Cardiac septum (tissue), 1 donor: Measurements from ENCODE around the gene LPCAT1. TPM values are rescaled to one million over a fixed set of nuclear protein-coding genes. Genes with fewer than 3 reads are reported as not detected.
"Not testable (repeated sequence)": the region's sequence is repeated elsewhere in the genome, so short reads cannot be mapped to it uniquely, and the experiment has no call there.

Experiments used
- DNase-seq: peaks from one replicate; pipeline ENCODE4 v3.0.0-alpha.2; 2020; ENCODE audit warnings: low spot score
- intact Hi-C: fragments of 100-400 bp; cut with DNase I; formaldehyde crosslinking; loops from one replicate; pipeline ENCODE4 v1.14.0; 2022
- total RNA-seq: library from RNA; stranded (reverse); fragmentation: NEBNext Ultra II Directional; extraction: Animal tissue kit (Norgen Biotek cat#: 25700); gene quantifications from one replicate; pipeline ENCODE4 v1.2.1, GENCODE V29; 2021
- donor health status: DM: no; HTN: no; CAD: no.

LPCAT1 gene
- total RNA-seq, 1 donor from 2014 or later = 14.7 TPM

DNA sequence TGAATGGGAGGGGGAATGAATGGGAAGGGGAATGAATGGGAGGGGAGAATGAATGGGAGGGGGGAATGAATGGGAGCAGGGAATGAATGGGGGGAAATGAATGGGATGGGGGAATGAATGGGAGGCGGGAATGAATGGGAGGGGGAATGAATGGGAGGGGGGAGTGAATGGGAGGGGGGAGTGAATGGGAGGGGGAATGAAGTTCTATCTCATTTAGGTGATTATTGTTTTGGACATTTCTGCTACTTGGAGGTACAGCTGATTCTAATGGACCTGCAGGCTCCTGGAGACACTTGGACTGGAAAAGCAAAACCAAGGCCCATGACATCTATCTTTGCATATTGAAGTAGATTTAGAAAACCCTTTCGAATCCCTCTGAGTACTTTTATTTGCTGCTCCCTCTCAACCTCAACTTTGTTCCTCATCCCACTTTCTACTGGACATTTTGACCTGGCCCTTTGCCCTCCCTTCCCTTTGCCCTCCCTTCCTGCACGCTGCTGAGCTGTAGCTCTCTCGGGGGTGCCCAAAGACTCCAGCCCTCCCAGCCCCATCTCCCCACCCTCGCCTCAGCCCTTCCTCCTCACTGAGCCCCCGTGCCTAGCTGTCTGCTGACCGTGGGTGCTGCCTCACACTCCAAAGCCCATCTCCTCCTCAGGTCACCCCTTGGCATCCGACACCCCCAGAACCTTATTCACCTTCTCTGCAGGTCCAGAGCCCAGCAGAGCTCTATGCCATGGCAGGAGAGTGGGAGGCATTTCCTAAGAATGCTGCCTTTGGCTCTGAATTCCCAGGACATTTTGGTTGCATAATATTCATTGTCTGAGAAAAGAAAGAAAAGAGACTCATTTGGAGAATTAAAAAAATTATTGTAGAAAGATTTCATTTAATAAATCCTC is 19.9 kb upstream of the LPCAT1 start:
- intact Hi-C loops = no loop called here
- DNase-seq = peak; percentile 62

DNA sequence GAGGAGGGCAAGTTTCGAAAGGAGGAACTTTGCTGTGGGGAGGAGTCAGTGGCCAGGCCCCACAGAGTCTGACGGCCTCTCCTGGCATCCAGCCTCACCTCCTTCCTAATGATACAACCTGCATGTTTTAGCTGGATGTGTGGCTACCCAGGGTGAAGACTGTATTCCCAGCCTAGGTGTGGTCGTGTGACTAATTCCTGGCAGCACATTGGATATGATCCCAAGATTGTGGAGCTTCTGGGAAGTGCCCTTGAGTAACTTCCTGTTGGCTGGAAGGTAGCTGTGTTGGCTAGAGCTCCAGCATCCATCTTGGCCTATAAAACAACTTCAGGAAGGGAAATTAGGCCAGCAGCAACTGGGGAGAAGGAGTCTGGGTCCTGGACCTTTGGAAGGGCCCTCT is 19.0 kb upstream of the LPCAT1 start:
- peak; percentile 77 for DNase-seq
- intact Hi-C loops = no loop called here

GRCh38 chr5:1541702-1542400 is 18.1 kb upstream of the LPCAT1 start:
- DNase-seq = peak; percentile 36
- intact Hi-C loops = no loop called here

GRCh38 chr5:1540831-1541701 is 17.3 kb upstream of the LPCAT1 start:
- DNase-seq = peak; percentile 49
- intact Hi-C loops = no loop called here

DNA sequence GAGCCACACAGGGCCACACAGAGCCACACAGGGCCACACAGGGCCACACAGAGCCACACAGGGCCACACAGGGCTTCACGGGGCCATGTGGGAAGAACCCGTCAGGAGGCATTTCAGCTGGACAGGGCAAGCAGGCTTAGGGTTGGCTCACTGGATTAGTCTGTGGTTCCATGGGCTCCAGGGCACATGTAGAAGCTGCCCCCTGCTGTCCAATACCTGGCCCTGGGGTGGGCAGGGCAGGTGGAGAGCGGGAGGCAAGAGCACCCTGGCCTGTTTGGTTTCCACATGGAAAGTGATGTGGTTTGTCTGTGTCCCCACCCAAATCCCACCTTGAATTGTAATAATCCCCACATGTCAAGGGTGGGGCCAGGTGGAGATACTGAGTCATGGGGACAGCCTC is 16.4 kb upstream of the LPCAT1 start:
- intact Hi-C loops = no loop called here
- peak; percentile 38 for DNase-seq

- peak; percentile 64 for DNase-seq
- intact Hi-C loops = not testable (repeated sequence)
Observed at GRCh38 chr5:1539393-1540161, 15.8 kb upstream of the LPCAT1 start.

- intact Hi-C loops = no loop called here
- peak; percentile 41 for DNase-seq
Observed at GRCh38 chr5:1538741-1539392, 15.1 kb upstream of the LPCAT1 start.

DNA sequence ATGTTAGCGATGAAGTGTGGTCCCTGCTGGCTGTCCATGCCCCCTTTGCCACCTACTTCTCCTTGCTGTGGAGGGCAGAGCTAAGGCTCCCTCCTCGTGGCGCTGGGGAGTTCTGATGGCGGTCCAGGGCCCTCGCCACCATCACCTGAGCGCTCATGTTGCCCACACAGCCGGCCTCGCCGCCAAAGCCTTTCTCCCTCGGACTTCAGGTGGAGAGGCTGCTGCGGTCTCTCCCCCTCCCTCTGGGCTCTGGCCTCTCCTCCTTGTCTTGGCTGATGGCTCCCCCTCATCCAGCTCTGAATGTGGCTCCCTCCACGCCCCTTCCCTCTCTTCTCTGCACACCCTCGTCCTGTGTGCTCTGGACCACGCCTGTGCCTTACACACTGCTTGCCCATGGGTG is 14.5 kb upstream of the LPCAT1 start:
- intact Hi-C loops = no loop called here
- DNase-seq = peak; percentile 73

GRCh38 chr5:1537603-1538154 is 13.9 kb upstream of the LPCAT1 start:
- intact Hi-C loops = no loop called here
- peak; percentile 36 for DNase-seq

DNA sequence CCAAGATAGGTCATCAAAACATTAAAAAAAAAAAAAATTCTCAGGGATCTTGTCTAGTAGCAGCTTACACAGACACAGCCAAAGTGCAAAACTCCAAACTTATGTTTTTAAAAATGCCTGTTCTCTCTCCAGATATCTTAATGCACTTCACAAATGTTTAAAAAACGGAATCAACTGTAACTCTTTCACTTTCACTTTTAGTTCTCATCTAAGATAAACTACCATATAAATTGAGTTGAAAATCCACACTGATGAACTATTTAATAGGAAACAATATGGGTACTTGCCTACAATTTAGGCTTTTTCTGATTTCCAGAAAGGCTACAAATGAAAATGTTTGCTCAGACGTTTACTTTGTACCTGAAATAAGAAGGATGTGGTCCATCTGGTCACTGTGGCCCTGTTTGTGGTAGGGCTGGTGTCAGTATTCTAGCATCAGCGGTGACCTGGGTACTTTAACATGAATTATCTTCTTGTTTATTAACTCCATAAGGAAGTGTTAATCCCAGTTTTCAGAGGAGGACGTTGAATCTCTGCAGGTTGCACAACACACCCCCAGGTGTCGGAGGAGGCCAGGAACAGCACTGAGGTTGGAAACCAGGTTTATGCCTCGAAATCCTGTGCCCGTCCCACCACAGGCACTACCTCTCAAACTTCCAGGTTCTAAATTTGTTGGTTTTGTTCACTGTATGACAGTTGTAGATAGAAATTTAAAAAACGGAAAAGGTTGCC is 13.3 kb upstream of the LPCAT1 start:
- DNase-seq = no peak
- intact Hi-C loops = no loop called here

DNA sequence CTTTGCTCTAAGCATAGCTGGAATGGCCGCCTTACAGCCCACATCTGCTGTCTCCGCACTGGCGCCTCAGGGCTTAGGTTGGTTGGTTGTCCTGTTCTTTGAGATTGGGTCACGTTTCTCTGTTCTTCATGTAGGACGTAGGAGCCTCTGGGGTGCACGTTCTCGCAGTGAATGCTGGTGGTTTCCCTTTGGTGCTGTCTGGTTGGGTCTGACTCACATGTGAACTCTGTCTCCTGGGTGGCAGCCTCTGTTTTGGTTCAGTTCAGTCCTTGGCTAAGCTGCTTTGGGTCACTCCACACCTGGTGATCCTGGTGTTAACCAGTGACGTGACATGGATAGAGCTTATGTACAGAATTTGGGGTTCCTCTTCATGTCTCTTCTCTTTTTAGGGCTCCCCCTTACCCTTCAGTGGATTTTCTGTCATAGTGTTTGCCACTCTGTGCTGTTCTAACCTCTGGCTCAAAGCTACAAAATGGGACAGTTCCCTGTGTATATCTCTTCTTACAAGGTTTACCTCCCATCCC is 12.6 kb upstream of the LPCAT1 start:
- DNase-seq = peak; percentile 72
- intact Hi-C loops = no loop called here

DNA sequence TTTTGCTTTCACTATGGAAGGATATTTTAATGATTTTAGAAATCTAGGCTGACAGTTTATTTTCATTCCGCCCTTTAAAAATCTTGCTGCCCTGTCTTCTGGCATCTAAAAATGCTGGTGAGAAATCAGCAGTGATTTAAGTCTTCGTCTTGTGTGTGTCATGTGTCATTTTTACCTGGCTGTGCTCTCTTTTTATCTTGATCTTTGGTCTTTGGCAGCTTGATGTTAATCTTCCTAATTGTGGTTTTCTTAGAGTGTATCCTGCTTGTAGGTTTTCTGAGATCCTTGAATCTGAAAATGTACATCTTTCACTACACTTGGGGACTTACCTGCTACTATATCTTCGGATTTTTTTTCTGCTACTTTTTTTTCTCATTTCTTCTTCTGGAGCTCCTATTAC is 11.9 kb upstream of the LPCAT1 start:
- DNase-seq = no peak
- intact Hi-C loops = no loop called here

GRCh38 chr5:1532384-1532783 is 8.6 kb upstream of the LPCAT1 start:
- intact Hi-C loops = no loop called here
- no peak for DNase-seq

- intact Hi-C loops = no loop called here
- DNase-seq = no peak
Observed at GRCh38 chr5:1529498-1529897, 5.7 kb upstream of the LPCAT1 start.

- DNase-seq = peak; percentile 31
- intact Hi-C loops = no loop called here
Observed at GRCh38 chr5:1527533-1528205, 3.9 kb upstream of the LPCAT1 start.

- peak; percentile 63 for DNase-seq
- intact Hi-C loops = no loop called here
Observed at GRCh38 chr5:1526681-1527131, 2.9 kb upstream of the LPCAT1 start.

DNA sequence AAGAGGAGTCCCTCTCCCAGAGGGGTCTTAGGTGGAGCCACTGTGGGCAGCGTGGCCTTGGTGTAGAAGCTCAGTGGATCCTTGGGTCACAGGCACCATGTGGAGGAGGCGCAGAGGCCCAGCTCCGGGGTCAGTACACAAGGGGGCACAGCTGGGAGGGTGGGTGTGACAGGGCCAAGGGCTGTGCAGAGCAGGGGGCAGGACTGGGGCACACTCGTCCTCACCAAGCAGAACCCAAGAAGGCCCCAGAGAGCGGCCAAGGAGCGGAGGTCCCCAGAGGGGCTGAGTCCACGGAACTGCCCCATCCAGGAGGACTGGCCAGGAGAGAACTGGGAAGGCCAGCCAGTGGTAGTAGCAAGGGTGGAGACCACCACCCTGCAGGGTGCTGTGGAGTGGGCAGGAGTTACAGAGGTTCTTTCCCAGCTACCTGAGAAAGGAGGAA is 2.5 kb upstream of the LPCAT1 start:
- intact Hi-C loops = no loop called here
- peak; percentile 68 for DNase-seq
